Measurements from ENCODE around the gene SPA17.

Gene SPA17

DNA sequence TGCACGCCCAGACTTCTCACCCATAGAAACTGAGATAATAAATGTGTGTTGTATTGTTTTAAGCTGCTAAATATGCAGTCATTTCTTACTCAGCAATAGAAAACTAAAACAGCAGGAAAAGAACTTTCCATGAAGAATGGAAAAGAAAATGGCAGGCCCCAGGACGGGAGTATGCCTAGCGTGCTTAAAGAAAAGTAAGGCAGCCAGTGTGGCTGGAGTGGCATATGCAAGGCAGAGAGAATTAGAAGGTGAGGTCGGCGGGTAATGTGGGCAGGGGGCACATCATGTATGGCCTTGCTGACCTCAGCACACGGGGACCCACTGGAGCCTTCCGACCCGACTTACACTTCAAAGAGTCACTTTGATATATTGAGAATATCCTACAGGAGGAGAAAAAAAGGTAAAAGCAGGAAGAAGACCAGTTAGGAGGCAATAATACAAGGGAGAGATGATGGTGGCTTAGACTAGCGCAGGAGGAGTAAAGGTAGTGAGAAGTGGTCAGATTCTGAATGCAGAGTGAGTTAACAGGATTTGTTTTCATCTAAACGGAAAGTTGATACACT lies 30.6 kb upstream of the SPA17 start:
- peaks cover 0 to 4% of the 10 kb centered on the region in 2 donors for H3K4me1 ChIP-seq (ENCODE audit: control insufficient read depth in 2 of 2, insufficient read depth in 2 of 2, low read length in 2 of 2)
- no peak overlapping the region for H3K9ac ChIP-seq (ENCODE audit: low read depth in 1 of 2, low read length in 2 of 2)
- H3K27me3 ChIP-seq (ENCODE audit: control insufficient read depth in 2 of 2, insufficient read depth in 2 of 2, low read length in 2 of 2): no peaks in the 10 kb centered on the region
- H3K36me3 ChIP-seq (ENCODE audit: control insufficient read depth in 2 of 2, insufficient read depth in 2 of 2, low read length in 2 of 2): peaks cover 37 to 40% of the 10 kb centered on the region in 2 donors
- H3K9me3 ChIP-seq (ENCODE audit: control insufficient read depth in 2 of 2, low read length in 2 of 2): no peaks in the 10 kb centered on the region
- no peak overlapping the region for H3K27ac ChIP-seq (ENCODE audit: low read depth in 2 of 2, low read length in 2 of 2)
- H3K4me3 ChIP-seq (ENCODE audit: low read length in 2 of 2): no peak overlapping the region

DNA sequence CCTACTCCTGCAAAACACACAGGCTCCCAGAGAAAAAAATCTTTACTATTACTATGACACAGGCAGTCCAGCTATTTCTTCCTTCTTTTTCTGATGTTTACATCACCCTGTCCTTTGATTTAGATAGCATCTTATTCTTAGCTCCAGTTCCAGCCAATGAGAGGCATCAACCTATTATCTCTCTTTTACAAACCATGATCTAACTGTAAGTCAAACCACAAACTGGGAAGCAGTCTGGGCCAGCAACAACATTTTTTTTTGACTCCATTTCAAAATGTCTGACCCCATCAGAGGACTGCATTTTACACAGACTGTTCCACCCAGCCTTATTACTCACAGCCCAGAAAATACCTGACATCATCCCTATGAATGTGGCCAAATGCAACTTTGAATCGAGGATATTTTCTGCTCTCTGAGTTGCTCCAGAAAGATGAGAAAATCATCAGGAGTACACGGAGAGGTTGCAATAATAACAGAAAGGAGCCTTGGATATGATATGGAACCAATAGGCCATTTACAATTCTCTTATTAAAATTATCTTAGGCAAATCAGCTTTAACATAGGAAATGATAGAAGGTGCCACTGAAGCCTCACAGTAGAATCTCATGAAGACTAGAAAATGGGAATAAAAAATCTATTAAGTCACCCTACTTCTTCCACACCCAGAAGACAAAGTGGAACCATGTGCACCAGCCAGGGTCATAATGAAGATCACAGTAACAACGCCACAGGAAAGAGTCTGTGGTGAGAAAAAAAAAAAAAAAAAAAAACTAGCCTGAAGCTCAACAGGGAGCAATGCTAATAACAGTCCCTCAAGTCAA lies 29.9 kb upstream of the SPA17 start:
- no peaks in the 10 kb centered on the region for H3K27me3 ChIP-seq (ENCODE audit: control insufficient read depth in 2 of 2, insufficient read depth in 2 of 2, low read length in 2 of 2)
- H3K9me3 ChIP-seq (ENCODE audit: control insufficient read depth in 2 of 2, low read length in 2 of 2): no peaks in the 10 kb centered on the region
- no peak overlapping the region for H3K9ac ChIP-seq (ENCODE audit: low read depth in 1 of 2, low read length in 2 of 2)
- no peak overlapping the region for H3K4me3 ChIP-seq (ENCODE audit: low read length in 2 of 2)
- H3K27ac ChIP-seq (ENCODE audit: low read depth in 2 of 2, low read length in 2 of 2): no peak overlapping the region
- H3K36me3 ChIP-seq (ENCODE audit: control insufficient read depth in 2 of 2, insufficient read depth in 2 of 2, low read length in 2 of 2): peaks cover 30 to 35% of the 10 kb centered on the region in 2 donors
- H3K4me1 ChIP-seq (ENCODE audit: control insufficient read depth in 2 of 2, insufficient read depth in 2 of 2, low read length in 2 of 2): peaks cover 0 to 4% of the 10 kb centered on the region in 2 donors

DNA sequence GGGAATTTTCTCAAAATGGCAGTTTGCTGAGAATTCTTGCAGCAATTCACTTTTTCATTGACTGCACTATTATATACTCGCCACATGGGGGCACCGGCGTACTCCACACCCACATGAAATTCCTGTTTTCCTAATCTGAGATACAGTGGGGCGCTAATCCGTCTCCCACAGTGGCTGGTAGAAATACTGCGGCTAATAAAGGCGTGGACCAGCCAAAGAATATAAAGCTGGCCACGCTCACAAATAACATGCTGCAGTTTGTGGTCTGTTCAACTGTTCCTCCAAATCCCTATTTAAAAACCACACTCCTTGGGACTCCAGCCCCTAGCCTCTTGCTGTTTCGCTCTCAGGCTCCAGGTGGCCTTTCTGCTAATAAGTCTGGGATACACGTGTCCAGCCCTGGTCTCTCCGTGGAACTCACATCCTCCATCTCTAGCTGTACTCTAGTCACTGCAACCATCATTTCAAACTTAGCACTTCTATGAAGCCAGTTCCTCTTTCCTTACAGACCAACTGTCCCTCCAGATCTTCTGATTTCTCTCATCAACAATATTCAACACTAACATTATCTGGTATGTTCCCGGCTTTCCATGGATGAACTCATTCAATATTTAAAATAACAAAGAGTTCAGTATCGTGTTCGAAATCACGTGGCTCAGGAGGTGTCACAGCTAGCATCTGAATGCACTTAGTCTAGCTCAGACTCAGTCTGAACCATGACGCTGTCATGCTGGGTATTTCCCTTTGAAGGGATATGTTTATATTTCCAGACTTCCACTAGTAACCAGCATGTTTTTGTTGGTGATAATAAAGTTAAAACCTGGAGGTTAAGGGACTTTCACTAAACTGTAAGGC lies 29.1 kb upstream of the SPA17 start:
- H3K4me1 ChIP-seq (ENCODE audit: control insufficient read depth in 2 of 2, insufficient read depth in 2 of 2, low read length in 2 of 2): peaks cover 0 to 4% of the 10 kb centered on the region in 2 donors
- no peak overlapping the region for H3K4me3 ChIP-seq (ENCODE audit: low read length in 2 of 2)
- H3K9ac ChIP-seq (ENCODE audit: low read depth in 1 of 2, low read length in 2 of 2): no peak overlapping the region
- H3K27ac ChIP-seq (ENCODE audit: low read depth in 2 of 2, low read length in 2 of 2): no peak overlapping the region
- H3K36me3 ChIP-seq (ENCODE audit: control insufficient read depth in 2 of 2, insufficient read depth in 2 of 2, low read length in 2 of 2): peaks cover 25 to 34% of the 10 kb centered on the region in 2 donors
- no peaks in the 10 kb centered on the region for H3K27me3 ChIP-seq (ENCODE audit: control insufficient read depth in 2 of 2, insufficient read depth in 2 of 2, low read length in 2 of 2)
- H3K9me3 ChIP-seq (ENCODE audit: control insufficient read depth in 2 of 2, low read length in 2 of 2): no peaks in the 10 kb centered on the region

DNA sequence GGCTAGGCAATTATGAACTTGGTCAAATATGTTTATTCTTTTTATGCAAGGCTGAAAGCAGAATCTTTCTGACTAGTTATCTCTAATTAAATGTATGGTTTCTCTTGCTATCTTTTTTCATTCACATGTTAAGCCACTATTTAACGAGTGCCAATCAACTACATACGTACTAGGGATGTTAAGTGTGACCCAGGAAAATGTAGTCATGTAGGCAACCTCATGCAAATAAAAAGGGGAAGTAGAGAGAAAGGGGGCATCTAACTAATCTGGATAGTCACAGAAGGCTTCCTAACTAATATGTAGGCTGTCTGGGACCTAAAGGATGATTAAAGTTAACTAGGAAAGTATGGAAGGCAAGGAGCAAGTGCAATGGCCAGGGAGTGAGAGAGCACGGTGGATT lies 27.6 kb upstream of the SPA17 start:
- no peak overlapping the region for H3K9ac ChIP-seq (ENCODE audit: low read depth in 1 of 2, low read length in 2 of 2)

DNA sequence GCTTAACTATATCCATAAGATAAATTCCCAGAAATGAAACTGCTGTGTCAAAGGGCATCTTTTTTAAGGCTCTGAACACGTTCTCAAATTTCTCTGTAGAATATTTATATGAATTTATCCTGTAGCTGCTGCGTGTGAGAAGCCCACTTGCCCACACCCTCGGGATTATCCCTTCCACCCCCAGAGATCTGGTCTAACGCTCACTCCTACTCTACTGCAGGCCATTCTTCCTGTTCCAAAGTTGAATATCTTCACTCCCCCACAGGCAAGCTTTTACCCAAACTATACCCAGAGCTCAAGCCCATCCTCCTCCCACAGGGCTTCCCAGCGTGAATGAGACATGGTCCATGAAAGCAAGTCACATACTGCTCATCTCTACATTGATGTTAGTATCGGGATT lies 25.1 kb upstream of the SPA17 start:
- H3K36me3 ChIP-seq (ENCODE audit: control insufficient read depth in 2 of 2, insufficient read depth in 2 of 2, low read length in 2 of 2): peaks cover 28 to 32% of the 10 kb centered on the region in 2 donors
- H3K27me3 ChIP-seq (ENCODE audit: control insufficient read depth in 2 of 2, insufficient read depth in 2 of 2, low read length in 2 of 2): no peaks in the 10 kb centered on the region
- H3K4me1 ChIP-seq (ENCODE audit: control insufficient read depth in 2 of 2, insufficient read depth in 2 of 2, low read length in 2 of 2): peaks cover 0 to 4% of the 10 kb centered on the region in 2 donors

More for the DNA sequence above, 27.6 kb upstream of the SPA17 start:
- Histone ChIP-seq H3K27me3 (ENCODE audit: control insufficient read depth in 2 of 2, insufficient read depth in 2 of 2, low read length in 2 of 2) (no peaks in the 10 kb centered on the region), H3K36me3 (ENCODE audit: control insufficient read depth in 2 of 2, insufficient read depth in 2 of 2, low read length in 2 of 2) (peaks cover 24 to 30% of the 10 kb centered on the region in 2 donors), H3K9me3 (ENCODE audit: control insufficient read depth in 2 of 2, low read length in 2 of 2) (no peaks in the 10 kb centered on the region), H3K27ac (ENCODE audit: low read depth in 2 of 2, low read length in 2 of 2) (no peak overlapping the region), H3K4me1 (ENCODE audit: control insufficient read depth in 2 of 2, insufficient read depth in 2 of 2, low read length in 2 of 2) (peaks cover 0 to 4% of the 10 kb centered on the region in 2 donors), H3K4me3 (ENCODE audit: low read length in 2 of 2) (no peak overlapping the region)

DNA sequence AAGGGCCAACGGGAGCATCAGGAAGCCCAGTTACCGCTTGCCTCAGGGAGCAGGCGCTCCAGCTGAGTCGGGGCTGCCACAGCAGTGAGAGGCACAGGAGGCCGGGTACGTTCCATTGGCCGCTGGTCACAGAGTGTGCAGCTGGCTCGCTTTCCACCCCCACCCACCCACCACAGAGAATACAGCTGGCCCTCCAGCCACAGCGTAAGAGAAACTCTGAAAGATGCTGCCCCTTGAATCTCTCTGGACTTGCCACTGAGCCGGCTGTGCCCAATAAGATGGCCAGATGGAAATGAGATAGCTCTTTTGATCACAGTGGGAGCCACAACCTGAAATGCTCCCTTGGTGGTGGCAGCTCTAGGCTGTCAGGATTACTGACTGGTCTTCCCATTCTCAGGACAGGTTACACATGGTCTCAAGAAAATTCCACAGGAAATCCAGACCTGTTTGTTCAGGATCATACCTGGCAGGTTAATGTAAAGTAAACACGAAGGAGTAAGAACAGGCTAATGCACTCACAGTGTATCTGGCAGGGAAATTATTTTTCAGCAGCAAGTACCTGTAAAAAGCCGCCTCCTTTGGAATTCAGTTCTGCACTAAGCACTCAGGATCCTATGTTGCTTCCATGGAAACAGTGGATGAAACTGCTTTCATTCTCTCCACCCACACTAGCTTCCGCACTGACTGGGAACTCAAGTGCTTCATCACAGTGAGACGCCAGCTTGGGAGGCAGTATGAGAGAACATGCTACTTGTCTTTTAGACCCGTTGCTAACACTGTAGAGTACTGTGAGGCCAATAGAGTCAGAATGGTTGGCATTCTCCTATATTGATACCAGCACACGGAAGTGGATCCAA lies 16.7 kb upstream of the SPA17 start:
- Histone ChIP-seq H3K9me3 (ENCODE audit: control insufficient read depth in 2 of 2, low read length in 2 of 2) (no peaks in the 10 kb centered on the region), H3K36me3 (ENCODE audit: control insufficient read depth in 2 of 2, insufficient read depth in 2 of 2, low read length in 2 of 2) (peaks cover 37 to 38% of the 10 kb centered on the region in 2 donors), H3K4me1 (ENCODE audit: control insufficient read depth in 2 of 2, insufficient read depth in 2 of 2, low read length in 2 of 2) (no peaks in the 10 kb centered on the region), H3K27me3 (ENCODE audit: control insufficient read depth in 2 of 2, insufficient read depth in 2 of 2, low read length in 2 of 2) (no peaks in the 10 kb centered on the region), H3K4me3 (ENCODE audit: low read length in 2 of 2) (no peak overlapping the region), H3K9ac (ENCODE audit: low read depth in 1 of 2, low read length in 2 of 2) (no peak overlapping the region), H3K27ac (ENCODE audit: low read depth in 2 of 2, low read length in 2 of 2) (no peak overlapping the region)

More for the DNA sequence above, 25.1 kb upstream of the SPA17 start:
- Histone ChIP-seq H3K9ac (ENCODE audit: low read depth in 1 of 2, low read length in 2 of 2) (no peak overlapping the region), H3K4me3 (ENCODE audit: low read length in 2 of 2) (no peak overlapping the region), H3K27ac (ENCODE audit: low read depth in 2 of 2, low read length in 2 of 2) (no peak overlapping the region), H3K9me3 (ENCODE audit: control insufficient read depth in 2 of 2, low read length in 2 of 2) (no peaks in the 10 kb centered on the region)

DNA sequence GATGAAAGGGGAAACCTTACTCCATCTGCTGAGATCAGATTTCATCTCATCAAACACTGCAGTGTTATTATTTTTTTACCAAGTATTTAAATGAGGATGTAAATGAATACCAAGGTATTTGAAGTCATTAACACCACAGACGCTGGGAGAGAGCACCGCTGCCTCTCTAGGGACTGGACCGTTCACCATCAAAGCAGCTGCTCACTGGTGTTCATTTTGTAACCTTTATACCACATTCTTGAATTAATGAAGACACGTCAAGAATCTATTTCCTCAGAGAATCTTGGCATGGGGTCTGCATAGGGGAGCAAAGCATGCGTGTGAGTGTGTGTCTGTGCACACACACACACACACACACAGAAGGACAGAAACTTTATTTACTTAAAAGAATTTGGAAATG lies 15.8 kb upstream of the SPA17 start:
- H3K27me3 ChIP-seq (ENCODE audit: control insufficient read depth in 2 of 2, insufficient read depth in 2 of 2, low read length in 2 of 2): no peaks in the 10 kb centered on the region
- H3K9ac ChIP-seq (ENCODE audit: low read depth in 1 of 2, low read length in 2 of 2): no peak overlapping the region
- H3K9me3 ChIP-seq (ENCODE audit: control insufficient read depth in 2 of 2, low read length in 2 of 2): no peaks in the 10 kb centered on the region
- H3K4me3 ChIP-seq (ENCODE audit: low read length in 2 of 2): no peak overlapping the region
- no peaks in the 10 kb centered on the region for H3K4me1 ChIP-seq (ENCODE audit: control insufficient read depth in 2 of 2, insufficient read depth in 2 of 2, low read length in 2 of 2)
- H3K36me3 ChIP-seq (ENCODE audit: control insufficient read depth in 2 of 2, insufficient read depth in 2 of 2, low read length in 2 of 2): peaks cover 36 to 37% of the 10 kb centered on the region in 2 donors
- no peak overlapping the region for H3K27ac ChIP-seq (ENCODE audit: low read depth in 2 of 2, low read length in 2 of 2)

DNA sequence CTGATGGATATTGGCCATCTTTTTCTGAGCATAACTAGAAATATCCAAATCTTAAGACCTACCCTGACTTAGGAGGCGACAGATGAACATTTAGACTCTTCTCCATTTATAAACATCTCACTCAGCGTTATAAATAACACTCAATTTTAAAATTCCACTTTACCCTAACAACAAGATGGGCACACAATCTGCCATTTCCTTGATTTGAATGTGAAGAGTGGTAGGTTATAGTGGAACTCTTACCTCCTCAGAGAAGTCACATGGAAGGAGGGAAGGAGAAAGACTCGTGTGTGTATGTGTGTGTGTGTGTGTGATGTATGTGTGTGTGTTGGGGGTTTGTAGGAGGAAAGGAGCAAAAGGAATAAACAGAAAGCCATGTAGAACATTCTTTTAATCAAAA lies 15.2 kb upstream of the SPA17 start:
- H3K36me3 ChIP-seq (ENCODE audit: control insufficient read depth in 2 of 2, insufficient read depth in 2 of 2, low read length in 2 of 2): peaks cover 30 to 32% of the 10 kb centered on the region in 2 donors
- H3K27me3 ChIP-seq (ENCODE audit: control insufficient read depth in 2 of 2, insufficient read depth in 2 of 2, low read length in 2 of 2): no peaks in the 10 kb centered on the region
- H3K9ac ChIP-seq (ENCODE audit: low read depth in 1 of 2, low read length in 2 of 2): no peak overlapping the region
- no peak overlapping the region for H3K27ac ChIP-seq (ENCODE audit: low read depth in 2 of 2, low read length in 2 of 2)
- no peaks in the 10 kb centered on the region for H3K9me3 ChIP-seq (ENCODE audit: control insufficient read depth in 2 of 2, low read length in 2 of 2)
- no peak overlapping the region for H3K4me3 ChIP-seq (ENCODE audit: low read length in 2 of 2)
- no peaks in the 10 kb centered on the region for H3K4me1 ChIP-seq (ENCODE audit: control insufficient read depth in 2 of 2, insufficient read depth in 2 of 2, low read length in 2 of 2)

DNA sequence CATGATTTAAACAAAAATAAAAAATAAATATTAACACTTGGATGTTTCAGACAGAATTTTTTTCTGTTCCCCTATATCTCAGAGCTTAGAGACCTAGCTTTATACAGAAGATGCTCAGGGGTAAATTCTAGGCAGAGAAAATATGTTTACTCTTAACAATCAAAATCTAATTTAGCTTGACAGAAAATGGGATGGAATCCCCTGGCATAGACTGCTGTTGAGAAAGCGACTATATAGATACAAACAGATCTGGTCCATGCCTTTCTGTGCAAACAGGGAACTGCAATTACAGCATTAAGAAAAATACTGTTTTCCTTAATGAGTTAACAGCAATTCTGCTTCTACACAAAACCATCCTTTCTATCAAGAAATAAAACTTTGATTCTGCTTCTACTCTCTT lies 14.7 kb upstream of the SPA17 start:
- H3K4me3 ChIP-seq (ENCODE audit: low read length in 2 of 2): no peak overlapping the region
- no peaks in the 10 kb centered on the region for H3K9me3 ChIP-seq (ENCODE audit: control insufficient read depth in 2 of 2, low read length in 2 of 2)
- peaks cover 26 to 28% of the 10 kb centered on the region in 2 donors for H3K36me3 ChIP-seq (ENCODE audit: control insufficient read depth in 2 of 2, insufficient read depth in 2 of 2, low read length in 2 of 2)
- H3K4me1 ChIP-seq (ENCODE audit: control insufficient read depth in 2 of 2, insufficient read depth in 2 of 2, low read length in 2 of 2): no peaks in the 10 kb centered on the region
- no peak overlapping the region for H3K9ac ChIP-seq (ENCODE audit: low read depth in 1 of 2, low read length in 2 of 2)
- no peaks in the 10 kb centered on the region for H3K27me3 ChIP-seq (ENCODE audit: control insufficient read depth in 2 of 2, insufficient read depth in 2 of 2, low read length in 2 of 2)
- no peak overlapping the region for H3K27ac ChIP-seq (ENCODE audit: low read depth in 2 of 2, low read length in 2 of 2)

Data from mucosa of rectum (tissue), 2 donors.